ENCODE measurements around the gene MAGEB4.

MAGEB4 gene

GRCh38 chrX:30230395-30230794 lies 11.4 kb upstream of the MAGEB4 start, which contains the start of gene MAGEB3:
MAGEB3 (plus strand) TSS chrX:30230657; CDS start chrX:30235925, 5,268 bp downstream.
- Histone ChIP-seq H3K4me3 (ENCODE audit: low read length, poor library complexity, severe bottlenecking) (no peak within 1 kb of the TSS), H3K9me2 (replicated peaks; ENCODE audit: low read depth, low read length) (no peaks in the 10 kb centered on the region), H4K20me1 (ENCODE audit: insufficient read depth, low read length, poor library complexity, severe bottlenecking) (no peaks in the 10 kb centered on the region), H3K36me3 (ENCODE audit: insufficient read depth, low read length) (no peaks in the 10 kb centered on the region), H3K79me2 (ENCODE audit: insufficient read depth, low read length) (no peaks in the 10 kb centered on the region), H3K27me3 (ENCODE audit: insufficient read depth, low read length, poor library complexity, severe bottlenecking) (no peaks in the 10 kb centered on the region), H3K4me1 (ENCODE audit: insufficient read depth, low read length, poor library complexity, severe bottlenecking) (no peaks in the 10 kb centered on the region), H3F3A (ENCODE audit: low read depth) (no peaks in the 10 kb centered on the region), H3K9me3 (ENCODE audit: insufficient read depth, low read depth, low read length) (no peaks in the 10 kb centered on the region), H2AFZ (ENCODE audit: low read length) (no peak within 1 kb of the TSS), H3K9ac (ENCODE audit: low read depth, low read length, poor library complexity, severe bottlenecking) (no peak within 1 kb of the TSS), H3K4me2 (ENCODE audit: low read depth, low read length, poor library complexity, severe bottlenecking) (no peak within 1 kb of the TSS)
- TF ChIP-seq EZH2phosphoT487 (IDR thresholded peaks at IDR 0.05; ENCODE audit: borderline replicate concordance), result no peak
- TF ChIP-seq CTCF (conservative IDR thresholded peaks at IDR 0.05; ENCODE audit: low read length), result no peak

- no peak within 1 kb of the TSS for H3K4me2 ChIP-seq (ENCODE audit: low read depth, low read length, poor library complexity, severe bottlenecking)
- peaks cover 2% of the 10 kb centered on the region for H3K4me1 ChIP-seq (ENCODE audit: insufficient read depth, low read length, poor library complexity, severe bottlenecking)
- no peaks in the 10 kb centered on the region for H3K79me2 ChIP-seq (ENCODE audit: insufficient read depth, low read length)
Observed at GRCh38 chrX:30246769-30247489, 5.1 kb downstream of the MAGEB4 start, which contains the start of gene MAGEB1. MAGEB1 (plus strand) TSS chrX:30247146; CDS start chrX:30250494, 3,348 bp downstream.

GRCh38 chrX:30248854-30249253 lies 7.1 kb downstream of the MAGEB4 start:
- H3K79me2 ChIP-seq (ENCODE audit: insufficient read depth, low read length), result no peaks in the 10 kb centered on the region
- no peaks in the 10 kb centered on the region for H3K9me2 ChIP-seq (replicated peaks; ENCODE audit: low read depth, low read length)
- no peaks in the 10 kb centered on the region for H3K36me3 ChIP-seq (ENCODE audit: insufficient read depth, low read length)
- H3K4me2 ChIP-seq (ENCODE audit: low read depth, low read length, poor library complexity, severe bottlenecking), result no peak overlapping the region
- no peaks in the 10 kb centered on the region for H3K27me3 ChIP-seq (ENCODE audit: insufficient read depth, low read length, poor library complexity, severe bottlenecking)
- H3K4me3 ChIP-seq (ENCODE audit: low read length, poor library complexity, severe bottlenecking), result no peak overlapping the region
- H4K20me1 ChIP-seq (ENCODE audit: insufficient read depth, low read length, poor library complexity, severe bottlenecking), result no peaks in the 10 kb centered on the region
- H3K9ac ChIP-seq (ENCODE audit: low read depth, low read length, poor library complexity, severe bottlenecking), result no peak overlapping the region
- H3F3A ChIP-seq (ENCODE audit: low read depth), result no peaks in the 10 kb centered on the region
- no peak overlapping the region for H2AFZ ChIP-seq (ENCODE audit: low read length)
- H3K4me1 ChIP-seq (ENCODE audit: insufficient read depth, low read length, poor library complexity, severe bottlenecking), result peaks cover under 1% of the 10 kb centered on the region
- TF ChIP-seq EZH2phosphoT487 (IDR thresholded peaks at IDR 0.05; ENCODE audit: borderline replicate concordance) (no peak), CTCF (conservative IDR thresholded peaks at IDR 0.05; ENCODE audit: low read length) (no peak)
- H3K9me3 ChIP-seq (ENCODE audit: insufficient read depth, low read depth, low read length), result no peaks in the 10 kb centered on the region

More at GRCh38 chrX:30246769-30247489, 5.1 kb downstream of the MAGEB4 start, which contains the start of gene MAGEB1:
- TF ChIP-seq EZH2phosphoT487 (IDR thresholded peaks at IDR 0.05; ENCODE audit: borderline replicate concordance) (no peak), CTCF (conservative IDR thresholded peaks at IDR 0.05; ENCODE audit: low read length) (no peak)
- Histone ChIP-seq H3K36me3 (ENCODE audit: insufficient read depth, low read length) (no peaks in the 10 kb centered on the region), H3K9me2 (replicated peaks; ENCODE audit: low read depth, low read length) (no peaks in the 10 kb centered on the region), H3K27me3 (ENCODE audit: insufficient read depth, low read length, poor library complexity, severe bottlenecking) (no peaks in the 10 kb centered on the region), H3K4me3 (ENCODE audit: low read length, poor library complexity, severe bottlenecking) (no peak within 1 kb of the TSS), H2AFZ (ENCODE audit: low read length) (no peak within 1 kb of the TSS), H3F3A (ENCODE audit: low read depth) (no peaks in the 10 kb centered on the region), H3K9ac (ENCODE audit: low read depth, low read length, poor library complexity, severe bottlenecking) (no peak within 1 kb of the TSS), H4K20me1 (ENCODE audit: insufficient read depth, low read length, poor library complexity, severe bottlenecking) (no peaks in the 10 kb centered on the region), H3K9me3 (ENCODE audit: insufficient read depth, low read depth, low read length) (no peaks in the 10 kb centered on the region)
